GM21515 (cell line): Measurements from ENCODE around the gene ZNF575.

ENCODE experiments used
- ATAC-seq: cut with Tn5 transposase; IDR thresholded peaks from one replicate; pipeline ENCODE4 v1.9.1; 2021; ENCODE audit not compliant: unreplicated experiment

The ZNF575 gene, protein sequence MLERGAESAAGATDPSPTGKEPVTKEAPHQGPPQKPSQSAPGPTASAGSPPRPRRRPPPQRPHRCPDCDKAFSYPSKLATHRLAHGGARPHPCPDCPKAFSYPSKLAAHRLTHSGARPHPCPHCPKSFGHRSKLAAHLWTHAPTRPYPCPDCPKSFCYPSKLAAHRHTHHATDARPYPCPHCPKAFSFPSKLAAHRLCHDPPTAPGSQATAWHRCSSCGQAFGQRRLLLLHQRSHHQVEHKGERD

GRCh38 chr19:43532962-43533545 lies at the start of gene ZNF575:
Gene ZNF575, plus strand, starts transcription at chr19:43533188. Its CDS starts 1,235 bp downstream, at chr19:43534423.
- peak; percentile 53 for ATAC-seq

DNA sequence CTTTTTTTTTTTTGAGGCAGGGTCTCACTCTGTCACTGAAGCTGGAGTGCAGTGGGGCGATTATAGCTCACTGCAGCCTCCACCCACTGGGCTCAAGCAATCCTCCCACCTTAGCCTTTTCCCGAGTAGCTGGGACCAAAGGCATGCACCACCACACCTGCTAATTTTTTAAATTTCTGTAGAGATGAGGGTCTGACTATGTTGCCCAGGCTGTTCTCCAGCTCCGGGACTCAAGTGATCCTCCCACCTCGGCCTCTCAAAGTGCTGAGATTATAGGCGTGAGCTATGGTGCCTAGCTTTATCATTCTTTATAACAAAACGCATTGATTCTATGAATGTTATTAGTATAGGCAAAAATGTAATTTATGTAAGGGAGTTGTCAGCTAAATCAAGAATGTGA lies 49.7 kb upstream of the ZNF575 start:
- no peak for ATAC-seq

GRCh38 chr19:43485951-43486350 lies 47.0 kb upstream of the ZNF575 start:
- ATAC-seq: no peak

DNA sequence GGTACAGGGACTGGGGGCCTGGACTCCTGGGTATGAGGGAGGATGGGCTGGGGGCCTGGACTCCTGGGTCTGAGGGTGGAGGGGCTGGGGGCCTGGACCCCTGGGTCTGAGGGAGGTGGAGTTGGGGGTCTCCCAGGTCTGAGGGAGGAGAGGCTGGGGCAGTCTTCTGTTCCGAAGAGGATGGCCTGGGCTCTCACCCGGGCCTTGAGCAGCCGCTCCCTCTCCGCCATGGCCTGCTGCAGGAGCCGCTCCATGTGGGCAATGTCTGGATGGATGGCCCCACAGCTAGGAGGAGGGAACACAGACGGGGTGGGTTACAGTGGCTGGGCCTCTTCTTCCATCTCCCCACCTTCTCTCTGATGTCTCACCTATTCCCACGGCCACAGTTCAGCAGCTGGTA lies 46.6 kb upstream of the ZNF575 start:
- no peak for ATAC-seq

DNA sequence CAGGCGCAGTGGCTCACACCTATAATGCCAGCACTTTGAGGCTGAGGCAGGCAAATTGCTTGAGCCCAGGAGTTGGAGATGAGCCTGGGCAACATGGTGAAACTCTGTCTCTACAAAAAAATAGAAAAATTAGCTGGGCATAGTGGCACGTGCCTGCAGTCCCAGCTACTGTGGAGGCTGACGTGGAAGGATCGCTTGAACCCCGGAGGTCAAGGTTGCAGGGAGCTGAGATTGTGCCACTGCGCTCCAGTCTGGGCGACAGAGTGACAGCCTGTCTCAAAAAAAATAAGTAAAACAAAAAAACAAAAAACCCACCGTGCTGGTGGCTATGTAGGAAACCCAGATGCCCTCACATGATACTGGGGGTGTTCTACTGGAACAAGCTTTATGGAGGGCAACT lies 44.8 kb upstream of the ZNF575 start:
- ATAC-seq: no peak

GRCh38 chr19:43489310-43489709 lies 43.7 kb upstream of the ZNF575 start:
- no peak for ATAC-seq

- no peak for ATAC-seq
Observed at GRCh38 chr19:43489979-43490599, 42.9 kb upstream of the ZNF575 start.

GRCh38 chr19:43490759-43491158 lies 42.2 kb upstream of the ZNF575 start:
- no peak for ATAC-seq

DNA sequence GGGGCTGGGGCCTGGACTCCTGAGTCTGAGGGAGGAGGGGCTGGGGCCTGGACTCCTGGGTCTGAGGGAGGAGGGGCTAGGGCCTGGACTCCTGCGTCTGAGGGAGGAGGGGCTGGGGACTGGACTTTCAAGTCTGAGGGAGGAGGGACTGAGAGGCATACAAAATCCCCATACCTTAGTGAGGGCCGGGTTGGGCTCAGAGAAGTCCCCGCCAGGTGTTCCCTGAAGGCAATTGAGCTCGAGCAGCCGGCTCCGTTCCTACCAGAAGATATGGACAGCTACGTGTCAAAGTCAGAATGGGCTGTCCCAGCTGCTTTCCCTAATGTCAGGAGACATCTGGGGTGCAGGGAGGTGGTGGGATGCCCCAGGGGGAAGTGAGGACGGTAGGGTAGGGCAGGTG lies 37.9 kb upstream of the ZNF575 start:
- ATAC-seq: no peak

GRCh38 chr19:43496960-43497359 lies 36.0 kb upstream of the ZNF575 start:
- no peak for ATAC-seq

GRCh38 chr19:43498233-43498842 lies 34.6 kb upstream of the ZNF575 start:
- no peak for ATAC-seq

- no peak for ATAC-seq
Observed at GRCh38 chr19:43499042-43499441, 33.9 kb upstream of the ZNF575 start.

DNA sequence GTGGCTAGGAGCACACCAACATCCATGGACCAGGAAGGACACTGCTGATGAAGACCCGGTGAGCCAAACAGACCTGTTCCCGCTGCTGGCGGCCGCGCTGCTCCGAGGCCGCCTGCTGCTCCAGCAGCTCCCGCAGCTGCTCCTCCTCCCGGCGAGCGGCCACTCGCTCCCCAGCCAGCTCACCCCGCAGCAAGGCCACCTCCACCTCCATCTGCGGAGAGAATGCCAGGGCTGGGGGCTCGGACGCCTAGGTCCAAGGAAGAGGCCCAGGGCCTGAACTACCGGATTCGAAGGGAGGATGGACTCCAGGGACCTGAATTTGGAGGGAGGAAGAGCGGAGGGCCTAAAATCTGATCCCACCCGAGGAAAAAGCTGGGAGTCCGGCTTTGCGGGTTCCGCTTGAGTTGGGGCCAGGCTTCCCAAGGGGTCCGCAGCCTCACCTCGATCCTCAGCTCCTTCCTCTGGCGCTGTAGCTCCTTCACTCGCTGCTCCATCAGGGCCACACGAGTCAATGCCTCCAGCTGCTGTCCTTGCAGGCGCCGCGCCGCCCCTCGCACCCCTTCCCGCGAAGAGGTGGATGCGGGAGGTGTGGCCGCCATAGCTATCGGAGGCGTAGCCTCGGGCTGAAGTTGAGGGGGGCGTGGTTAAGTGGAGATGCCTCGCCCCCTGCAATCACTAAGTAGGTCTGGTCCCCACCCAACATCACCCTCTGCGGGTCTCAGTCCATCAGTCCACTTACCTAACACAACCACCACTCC lies 31.1 kb upstream of the ZNF575 start:
- no peak for ATAC-seq

- no peak for ATAC-seq
Observed at GRCh38 chr19:43502419-43502976, 30.5 kb upstream of the ZNF575 start.

GRCh38 chr19:43503501-43504425 lies 29.2 kb upstream of the ZNF575 start:
- ATAC-seq: peak; percentile 77

DNA sequence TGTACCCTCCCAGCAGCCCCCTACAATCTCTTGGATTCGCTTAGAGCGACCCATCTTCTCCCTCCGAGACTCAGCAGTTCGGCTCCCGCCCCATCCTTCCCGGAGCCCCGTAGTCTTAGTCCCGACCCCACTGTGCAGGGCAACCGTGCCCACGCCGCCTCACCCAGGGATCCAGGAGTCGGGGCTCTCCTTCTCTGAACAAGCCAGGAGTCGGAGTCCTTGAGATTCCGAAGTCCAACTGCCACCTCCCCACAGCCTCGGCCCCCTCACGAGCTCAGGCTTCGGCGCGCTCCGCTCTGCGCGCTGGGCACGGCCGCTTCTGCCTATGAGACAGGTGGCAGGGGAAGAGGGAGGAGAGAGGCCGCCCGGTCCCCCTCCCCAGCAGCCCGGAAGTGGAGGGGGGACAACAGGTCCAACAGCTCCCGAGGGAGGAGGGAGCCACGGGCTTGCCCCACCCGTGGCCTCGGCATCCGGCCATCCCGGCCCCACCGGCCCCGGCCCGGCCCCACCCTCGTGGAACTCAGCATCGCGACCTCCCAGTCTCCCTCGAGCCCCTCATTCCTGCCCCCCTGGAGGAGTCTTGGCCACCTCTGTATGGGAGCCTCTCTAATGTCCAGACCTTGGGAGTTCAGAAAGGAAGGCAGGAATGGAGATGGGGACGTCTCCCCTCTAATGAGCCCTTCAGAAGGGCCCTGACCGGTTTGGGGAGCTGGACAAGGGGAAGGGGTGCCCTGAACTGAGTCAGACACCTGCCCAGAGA lies 28.4 kb upstream of the ZNF575 start, which contains the start of gene PHLDB3:
PHLDB3 (minus strand) TSS at position 321 of the 760 bp plus-strand sequence. CDS start 628 bp downstream, outside the sequence.
- peak; percentile 26 for ATAC-seq

DNA sequence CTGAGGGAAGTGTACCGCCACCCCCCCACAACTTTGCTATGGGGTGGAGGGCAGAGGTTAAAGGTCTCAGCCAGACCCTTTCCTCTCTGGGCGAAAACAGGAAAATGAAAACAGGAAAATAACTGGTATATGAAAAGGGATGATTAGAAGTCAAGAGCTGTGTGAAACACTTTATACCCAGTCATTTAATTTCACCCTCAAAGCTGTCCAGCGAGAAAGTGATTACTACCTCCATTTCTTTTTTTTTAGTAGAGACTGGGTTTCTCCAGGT lies 27.9 kb upstream of the ZNF575 start:
- no peak for ATAC-seq

- ATAC-seq: no peak
Observed at GRCh38 chr19:43505941-43506340, 27.0 kb upstream of the ZNF575 start.

DNA sequence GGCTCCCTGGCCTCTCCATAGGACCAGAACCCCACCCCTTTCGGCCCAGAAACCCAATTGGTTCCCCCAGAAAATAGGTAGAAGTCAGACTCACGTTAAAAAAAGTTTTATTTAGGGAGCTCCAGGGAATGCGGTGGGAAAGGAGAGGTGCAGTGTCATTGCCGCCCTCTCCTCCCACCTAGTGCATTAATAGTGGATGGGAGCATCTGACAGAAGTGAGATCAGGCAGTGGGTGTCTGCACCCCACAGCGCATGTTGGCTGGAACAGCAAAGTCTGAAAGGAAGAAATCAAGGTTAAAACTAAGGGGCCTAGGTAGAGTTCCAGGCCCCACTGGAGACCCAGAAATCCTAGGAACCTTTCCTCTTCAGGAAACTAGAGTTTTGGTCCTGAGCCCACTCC lies 26.4 kb upstream of the ZNF575 start:
- ATAC-seq: no peak
